ENCODE data around the gene SMYD3.
A peak's percentile ranks its signal among the peaks of the same experiment; 100 is the strongest.

SMYD3 gene

DNA sequence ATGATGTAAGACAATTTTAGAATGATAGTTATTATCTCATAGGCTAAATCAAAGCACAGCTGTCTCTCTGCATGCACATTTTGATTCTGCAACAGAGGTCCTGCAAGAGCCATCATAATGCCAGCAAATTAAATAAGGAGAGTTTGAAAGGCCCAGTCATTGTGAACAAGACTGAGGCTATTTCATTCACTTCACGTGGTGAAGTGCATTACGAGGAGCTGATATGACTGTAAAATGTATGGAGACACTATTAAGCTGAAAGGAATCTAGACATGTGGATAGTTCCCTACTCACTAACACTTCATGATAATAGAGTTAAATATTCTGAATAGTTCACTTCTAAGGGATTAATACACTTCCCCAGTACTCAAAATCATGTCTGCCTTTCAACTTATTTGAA is 299.0 kb downstream of the SMYD3 start:
- no peak overlapping the region for H3K9ac ChIP-seq (ENCODE audit: low read depth, low read length, poor library complexity, severe bottlenecking)
- H2AFZ ChIP-seq (ENCODE audit: low read length), result no peak overlapping the region
- H3K4me1 ChIP-seq (ENCODE audit: insufficient read depth, low read length, poor library complexity, severe bottlenecking), result peaks cover 5% of the 10 kb centered on the region
- no peaks in the 10 kb centered on the region for H3K27me3 ChIP-seq (ENCODE audit: insufficient read depth, low read length, poor library complexity, severe bottlenecking)
- no peaks in the 10 kb centered on the region for H3K36me3 ChIP-seq (ENCODE audit: insufficient read depth, low read length)
- H4K20me1 ChIP-seq (ENCODE audit: insufficient read depth, low read length, poor library complexity, severe bottlenecking), result no peaks in the 10 kb centered on the region
- TF ChIP-seq, protein P1, sequence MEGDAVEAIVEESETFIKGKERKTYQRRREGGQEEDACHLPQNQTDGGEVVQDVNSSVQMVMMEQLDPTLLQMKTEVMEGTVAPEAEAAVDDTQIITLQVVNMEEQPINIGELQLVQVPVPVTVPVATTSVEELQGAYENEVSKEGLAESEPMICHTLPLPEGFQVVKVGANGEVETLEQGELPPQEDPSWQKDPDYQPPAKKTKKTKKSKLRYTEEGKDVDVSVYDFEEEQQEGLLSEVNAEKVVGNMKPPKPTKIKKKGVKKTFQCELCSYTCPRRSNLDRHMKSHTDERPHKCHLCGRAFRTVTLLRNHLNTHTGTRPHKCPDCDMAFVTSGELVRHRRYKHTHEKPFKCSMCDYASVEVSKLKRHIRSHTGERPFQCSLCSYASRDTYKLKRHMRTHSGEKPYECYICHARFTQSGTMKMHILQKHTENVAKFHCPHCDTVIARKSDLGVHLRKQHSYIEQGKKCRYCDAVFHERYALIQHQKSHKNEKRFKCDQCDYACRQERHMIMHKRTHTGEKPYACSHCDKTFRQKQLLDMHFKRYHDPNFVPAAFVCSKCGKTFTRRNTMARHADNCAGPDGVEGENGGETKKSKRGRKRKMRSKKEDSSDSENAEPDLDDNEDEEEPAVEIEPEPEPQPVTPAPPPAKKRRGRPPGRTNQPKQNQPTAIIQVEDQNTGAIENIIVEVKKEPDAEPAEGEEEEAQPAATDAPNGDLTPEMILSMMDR (conservative IDR thresholded peaks at IDR 0.05; ENCODE audit: low read length), result no peak
- no peak for TF ChIP-seq EZH2phosphoT487 (IDR thresholded peaks at IDR 0.05; ENCODE audit: borderline replicate concordance)
- H3K9me3 ChIP-seq (ENCODE audit: insufficient read depth, low read depth, low read length), result no peaks in the 10 kb centered on the region
- H3K79me2 ChIP-seq (ENCODE audit: insufficient read depth, low read length), result no peaks in the 10 kb centered on the region
- no peak overlapping the region for H3K4me3 ChIP-seq (ENCODE audit: low read length, poor library complexity, severe bottlenecking)
- no peaks in the 10 kb centered on the region for H3K9me2 ChIP-seq (replicated peaks; ENCODE audit: low read depth, low read length)
- H3K4me2 ChIP-seq (ENCODE audit: low read depth, low read length, poor library complexity, severe bottlenecking), result no peak overlapping the region
- H3F3A ChIP-seq (ENCODE audit: low read depth), result no peaks in the 10 kb centered on the region

- H2AFZ ChIP-seq (ENCODE audit: low read length), result no peak overlapping the region
- no peak overlapping the region for H3K4me3 ChIP-seq (ENCODE audit: low read length, poor library complexity, severe bottlenecking)
- no peak for TF ChIP-seq EZH2phosphoT487 (IDR thresholded peaks at IDR 0.05; ENCODE audit: borderline replicate concordance)
- TF ChIP-seq, protein P1 (conservative IDR thresholded peaks at IDR 0.05; ENCODE audit: low read length), result peak; percentile 33
- H3K9ac ChIP-seq (ENCODE audit: low read depth, low read length, poor library complexity, severe bottlenecking), result no peak overlapping the region
- no peaks in the 10 kb centered on the region for H3K27me3 ChIP-seq (ENCODE audit: insufficient read depth, low read length, poor library complexity, severe bottlenecking)
- H4K20me1 ChIP-seq (ENCODE audit: insufficient read depth, low read length, poor library complexity, severe bottlenecking), result no peaks in the 10 kb centered on the region
- no peaks in the 10 kb centered on the region for H3K9me2 ChIP-seq (replicated peaks; ENCODE audit: low read depth, low read length)
- no peaks in the 10 kb centered on the region for H3K36me3 ChIP-seq (ENCODE audit: insufficient read depth, low read length)
- H3K9me3 ChIP-seq (ENCODE audit: insufficient read depth, low read depth, low read length), result no peaks in the 10 kb centered on the region
- no peaks in the 10 kb centered on the region for H3K79me2 ChIP-seq (ENCODE audit: insufficient read depth, low read length)
- no peaks in the 10 kb centered on the region for H3F3A ChIP-seq (ENCODE audit: low read depth)
- H3K4me1 ChIP-seq (ENCODE audit: insufficient read depth, low read length, poor library complexity, severe bottlenecking), result no peaks in the 10 kb centered on the region
- H3K4me2 ChIP-seq (ENCODE audit: low read depth, low read length, poor library complexity, severe bottlenecking), result no peak overlapping the region
These were observed 303.9 kb downstream of the SMYD3 start for GRCh38 chr1:246203180-246203579.

- H3K9me3 ChIP-seq (ENCODE audit: insufficient read depth, low read depth, low read length), result no peaks in the 10 kb centered on the region
- H3K79me2 ChIP-seq (ENCODE audit: insufficient read depth, low read length), result no peaks in the 10 kb centered on the region
- H3K27me3 ChIP-seq (ENCODE audit: insufficient read depth, low read length, poor library complexity, severe bottlenecking), result no peaks in the 10 kb centered on the region
- no peaks in the 10 kb centered on the region for H3K9me2 ChIP-seq (replicated peaks; ENCODE audit: low read depth, low read length)
- H3K9ac ChIP-seq (ENCODE audit: low read depth, low read length, poor library complexity, severe bottlenecking), result no peak overlapping the region
- no peaks in the 10 kb centered on the region for H3K36me3 ChIP-seq (ENCODE audit: insufficient read depth, low read length)
- H4K20me1 ChIP-seq (ENCODE audit: insufficient read depth, low read length, poor library complexity, severe bottlenecking), result no peaks in the 10 kb centered on the region
- no peak overlapping the region for H3K4me3 ChIP-seq (ENCODE audit: low read length, poor library complexity, severe bottlenecking)
- no peak overlapping the region for H3K4me2 ChIP-seq (ENCODE audit: low read depth, low read length, poor library complexity, severe bottlenecking)
- TF ChIP-seq EZH2phosphoT487 (IDR thresholded peaks at IDR 0.05; ENCODE audit: borderline replicate concordance), result no peak
- TF ChIP-seq, protein P1 (conservative IDR thresholded peaks at IDR 0.05; ENCODE audit: low read length), result no peak
- H3F3A ChIP-seq (ENCODE audit: low read depth), result no peaks in the 10 kb centered on the region
- peaks cover 8% of the 10 kb centered on the region for H3K4me1 ChIP-seq (ENCODE audit: insufficient read depth, low read length, poor library complexity, severe bottlenecking)
- H2AFZ ChIP-seq (ENCODE audit: low read length), result no peak overlapping the region
These were observed 306.3 kb downstream of the SMYD3 start for GRCh38 chr1:246200738-246201137.

Data from Loucy (cell line).